Smooth muscle cell (in vitro differentiated cells): Measurements from ENCODE around the gene CACNA1S. TPM values are rescaled to one million over a fixed set of nuclear protein-coding genes. Genes with fewer than 3 reads are reported as not detected.

Experiments used
- DNase-seq: peaks from one replicate; lab custom pipeline; 2025; ENCODE audit not compliant: unreplicated experiment; lab: John Stamatoyannopoulos, UW
- H2AFZ ChIP-seq: fragments of 200-600 bp; sonication (generic); 2 replicates; pipeline ENCODE4 v1.6.0; 2016; ENCODE audit warnings: antibody characterized with exemption, low read depth, mild to moderate bottlenecking
- H3F3A ChIP-seq: fragments of 200-600 bp; sonication (generic); 2 replicates; pipeline ENCODE4 v1.6.0; 2017; ENCODE audit warnings: antibody characterized with exemption, low read depth
- H3K27ac ChIP-seq: fragments of 200-600 bp; sonication (generic); 2 replicates; pipeline ENCODE4 v1.5.1; 2016; ENCODE audit warnings: low read depth, mild to moderate bottlenecking
- H3K27me3 ChIP-seq: fragments of 200-600 bp; sonication (generic); 2 replicates; pipeline ENCODE4 v1.6.1; 2016; ENCODE audit warnings: low read depth, mild to moderate bottlenecking
- H3K36me3 ChIP-seq: fragments of 200-600 bp; sonication (generic); 2 replicates; pipeline ENCODE4 v1.5.1; 2016; ENCODE audit warnings: low read depth
- H3K4me1 ChIP-seq: fragments of 200-600 bp; sonication (generic); 2 replicates; pipeline ENCODE4 v1.5.1; 2016; ENCODE audit warnings: low read depth
- H3K4me2 ChIP-seq: fragments of 200-600 bp; sonication (generic); 2 replicates; pipeline ENCODE4 v1.6.0; 2016; ENCODE audit warnings: mild to moderate bottlenecking
- H3K4me3 ChIP-seq: fragments of 200-600 bp; sonication (generic); 2 replicates; pipeline ENCODE4 v1.5.1; 2016; ENCODE audit warnings: mild to moderate bottlenecking
- H3K79me2 ChIP-seq: fragments of 200-600 bp; sonication (generic); 2 replicates; pipeline ENCODE4 v1.6.0; 2016; ENCODE audit warnings: low read depth, mild to moderate bottlenecking
- H3K9ac ChIP-seq: fragments of 200-600 bp; sonication (generic); 2 replicates; pipeline ENCODE4 v1.6.0; 2016; ENCODE audit warnings: low read depth
- H3K9me3 ChIP-seq: fragments of 200-600 bp; sonication (generic); replicated peaks from 2 replicates; pipeline ENCODE4 v1.5.1; 2016; ENCODE audit warnings: low read depth
- H4K20me1 ChIP-seq: fragments of 200-600 bp; sonication (generic); 2 replicates; pipeline ENCODE4 v1.6.0; 2016; ENCODE audit warnings: low read depth
- CTCF ChIP-seq: fragments of 200-600 bp; sonication (generic); IDR thresholded peaks from 2 replicates; pipeline ENCODE4 v1.5.1; 2017; ENCODE audit warnings: borderline replicate concordance, mild to moderate bottlenecking, antibody characterized with exemption; ENCODE audit not compliant: insufficient read depth, poor library complexity, severe bottlenecking
- WGBS: methylation state at CpG from one replicate; pipeline ENCODE4 v1.1.7; 2016; ENCODE audit warnings: low lambda C conversion rate; 5-methylcytosine and 5-hydroxymethylcytosine counted together
- polyA plus RNA-seq: library from polyadenylated mRNA; unstranded; fragments of >200 nt; fragmentation: Nextera tagmentation; extraction: Ambion mirVana; gene quantifications from 2 replicates; pipeline ENCODE4 v1.2.1, GENCODE V29; 2016
- total RNA-seq: library from RNA; depleted of rRNA; stranded (reverse); fragments of >200 nt; gene quantifications from 2 replicates; pipeline ENCODE4 v1.2.3, GENCODE V29; 2014

CACNA1S gene
- total and polyA plus RNA-seq, 2 experiments from 2014 or later, result not detected

GRCh38 chr1:201084295-201084694 lies 27.9 kb downstream of the CACNA1S start:
- Histone ChIP-seq H3K27me3 (no peaks in the 10 kb centered on the region), H3K9ac (no peak overlapping the region), H3K4me2 (no peak overlapping the region), H3K4me1 (peaks cover under 1% of the 10 kb centered on the region), H3K27ac (no peak overlapping the region), H3F3A (no peaks in the 10 kb centered on the region), H4K20me1 (no peaks in the 10 kb centered on the region), H3K79me2 (no peaks in the 10 kb centered on the region), H3K9me3 (no peaks in the 10 kb centered on the region), H3K4me3 (no peak overlapping the region), H2AFZ (no peak overlapping the region), H3K36me3 (no peaks in the 10 kb centered on the region)
- no peak for DNase-seq
- TF ChIP-seq CTCF, result no peak
- WGBS, result 73% methylated on average over 6 of the region's 6 CpGs

GRCh38 chr1:201083741-201084140 lies 28.5 kb downstream of the CACNA1S start:
- Histone ChIP-seq H3K4me1 (no peaks in the 10 kb centered on the region), H3K4me2 (no peak overlapping the region), H3F3A (no peaks in the 10 kb centered on the region), H3K27ac (no peak overlapping the region), H3K9me3 (no peaks in the 10 kb centered on the region), H2AFZ (no peak overlapping the region), H3K79me2 (no peaks in the 10 kb centered on the region), H3K36me3 (no peaks in the 10 kb centered on the region), H3K9ac (no peak overlapping the region), H3K4me3 (no peak overlapping the region), H4K20me1 (no peaks in the 10 kb centered on the region), H3K27me3 (no peaks in the 10 kb centered on the region)
- 89% methylated on average over 3 of the region's 3 CpGs for WGBS
- no peak for TF ChIP-seq CTCF
- DNase-seq, result no peak

GRCh38 chr1:201080135-201080534 lies 32.1 kb downstream of the CACNA1S start:
- WGBS, result 99% methylated on average over 3 of the region's 3 CpGs
- Histone ChIP-seq H3K4me2 (no peak overlapping the region), H3K27ac (no peak overlapping the region), H3K27me3 (no peaks in the 10 kb centered on the region), H3K9ac (no peak overlapping the region), H2AFZ (no peak overlapping the region), H4K20me1 (no peaks in the 10 kb centered on the region), H3K4me1 (no peaks in the 10 kb centered on the region), H3K4me3 (no peak overlapping the region), H3K79me2 (no peaks in the 10 kb centered on the region), H3K9me3 (no peaks in the 10 kb centered on the region), H3F3A (no peaks in the 10 kb centered on the region), H3K36me3 (no peaks in the 10 kb centered on the region)
- DNase-seq, result no peak
- TF ChIP-seq CTCF, result no peak

GRCh38 chr1:201077736-201078135 lies 34.5 kb downstream of the CACNA1S start:
- no peak for DNase-seq

More at GRCh38 chr1:201077736-201078135, 34.5 kb downstream of the CACNA1S start:
- no peaks in the 10 kb centered on the region for H3K27me3 ChIP-seq
- H2AFZ ChIP-seq, result no peak overlapping the region
- H3K27ac ChIP-seq, result no peak overlapping the region
- no peaks in the 10 kb centered on the region for H3F3A ChIP-seq
- no peaks in the 10 kb centered on the region for H3K4me1 ChIP-seq
- 95% methylated on average over 17 of the region's 17 CpGs for WGBS
- no peak overlapping the region for H3K4me2 ChIP-seq
- H3K36me3 ChIP-seq, result no peaks in the 10 kb centered on the region
- H3K9me3 ChIP-seq, result no peaks in the 10 kb centered on the region
- H3K79me2 ChIP-seq, result no peaks in the 10 kb centered on the region
- no peak overlapping the region for H3K4me3 ChIP-seq
- no peak for TF ChIP-seq CTCF
- no peaks in the 10 kb centered on the region for H4K20me1 ChIP-seq
- no peak overlapping the region for H3K9ac ChIP-seq
